ENCODE data around the gene WBP2. TPM values are rescaled to one million over a fixed set of nuclear protein-coding genes. Genes with fewer than 3 reads are reported as not detected.

Gene WBP2
- polyA plus RNA-seq, 1 donor from 2014 or later, result 21.7 TPM

DNA sequence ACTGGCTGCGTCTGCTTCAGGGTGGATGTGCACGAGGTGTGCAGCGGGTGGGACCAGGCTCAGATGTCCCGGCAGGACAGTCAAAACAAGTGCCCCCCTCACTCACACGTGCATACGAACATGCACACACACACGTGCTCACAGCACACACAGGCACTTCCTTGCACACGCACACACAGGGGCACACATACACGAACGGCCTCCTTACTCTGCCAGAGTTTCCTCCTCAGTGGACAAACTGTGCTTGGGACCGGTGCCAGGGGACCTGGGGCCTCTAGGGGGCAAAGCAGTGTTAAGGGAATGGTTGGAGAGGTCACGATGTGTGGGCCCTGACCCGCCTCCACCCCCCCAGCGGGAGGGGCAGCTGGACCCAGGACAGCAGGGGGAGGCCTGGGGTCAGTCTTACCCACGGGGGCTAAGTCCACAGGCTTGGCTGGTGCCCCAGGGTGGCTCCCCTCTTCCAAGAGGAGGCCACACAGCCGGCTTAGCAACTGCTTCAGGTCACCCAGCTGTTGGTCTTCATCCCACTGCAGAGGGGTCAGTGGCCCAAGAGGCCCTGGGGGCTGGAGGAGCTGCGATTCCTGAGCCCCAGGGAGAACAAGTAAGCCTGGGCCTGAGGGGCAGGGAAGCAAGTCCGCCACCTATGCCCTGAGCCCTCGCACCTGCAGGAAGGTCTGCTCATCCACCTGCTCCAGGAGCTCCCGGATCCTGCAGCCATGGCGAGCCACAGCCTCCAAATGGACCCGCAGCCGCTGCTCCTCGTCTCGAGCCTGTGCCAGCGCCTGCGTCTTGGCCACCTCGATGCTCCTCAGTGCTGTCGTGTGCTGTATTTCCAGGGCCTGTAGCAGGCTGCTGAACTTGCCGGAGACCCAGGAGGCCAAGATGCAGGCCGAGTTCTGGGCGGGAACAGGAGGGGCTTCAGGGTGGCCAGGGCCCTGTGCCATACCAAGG lies 36.7 kb upstream of the WBP2 start:
- no peak overlapping the region for H3K4me2 ChIP-seq (ENCODE audit: low read length)
- no peak overlapping the region for H2AFZ ChIP-seq (ENCODE audit: low read depth, low read length)
- no peak overlapping the region for H3K27ac ChIP-seq (ENCODE audit: low read length)
- no peaks in the 10 kb centered on the region for H3K36me3 ChIP-seq (ENCODE audit: insufficient read depth, low read length)
- TF ChIP-seq, protein P1, sequence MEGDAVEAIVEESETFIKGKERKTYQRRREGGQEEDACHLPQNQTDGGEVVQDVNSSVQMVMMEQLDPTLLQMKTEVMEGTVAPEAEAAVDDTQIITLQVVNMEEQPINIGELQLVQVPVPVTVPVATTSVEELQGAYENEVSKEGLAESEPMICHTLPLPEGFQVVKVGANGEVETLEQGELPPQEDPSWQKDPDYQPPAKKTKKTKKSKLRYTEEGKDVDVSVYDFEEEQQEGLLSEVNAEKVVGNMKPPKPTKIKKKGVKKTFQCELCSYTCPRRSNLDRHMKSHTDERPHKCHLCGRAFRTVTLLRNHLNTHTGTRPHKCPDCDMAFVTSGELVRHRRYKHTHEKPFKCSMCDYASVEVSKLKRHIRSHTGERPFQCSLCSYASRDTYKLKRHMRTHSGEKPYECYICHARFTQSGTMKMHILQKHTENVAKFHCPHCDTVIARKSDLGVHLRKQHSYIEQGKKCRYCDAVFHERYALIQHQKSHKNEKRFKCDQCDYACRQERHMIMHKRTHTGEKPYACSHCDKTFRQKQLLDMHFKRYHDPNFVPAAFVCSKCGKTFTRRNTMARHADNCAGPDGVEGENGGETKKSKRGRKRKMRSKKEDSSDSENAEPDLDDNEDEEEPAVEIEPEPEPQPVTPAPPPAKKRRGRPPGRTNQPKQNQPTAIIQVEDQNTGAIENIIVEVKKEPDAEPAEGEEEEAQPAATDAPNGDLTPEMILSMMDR (IDR thresholded peaks at IDR 0.05; ENCODE audit: poor library complexity, severe bottlenecking), result no peak
- TF ChIP-seq EP300 (conservative IDR thresholded peaks at IDR 0.05; ENCODE audit: poor library complexity, severe bottlenecking) (no peak), RAD21 (conservative IDR thresholded peaks at IDR 0.05) (no peak)
- TF ChIP-seq, protein P2, sequence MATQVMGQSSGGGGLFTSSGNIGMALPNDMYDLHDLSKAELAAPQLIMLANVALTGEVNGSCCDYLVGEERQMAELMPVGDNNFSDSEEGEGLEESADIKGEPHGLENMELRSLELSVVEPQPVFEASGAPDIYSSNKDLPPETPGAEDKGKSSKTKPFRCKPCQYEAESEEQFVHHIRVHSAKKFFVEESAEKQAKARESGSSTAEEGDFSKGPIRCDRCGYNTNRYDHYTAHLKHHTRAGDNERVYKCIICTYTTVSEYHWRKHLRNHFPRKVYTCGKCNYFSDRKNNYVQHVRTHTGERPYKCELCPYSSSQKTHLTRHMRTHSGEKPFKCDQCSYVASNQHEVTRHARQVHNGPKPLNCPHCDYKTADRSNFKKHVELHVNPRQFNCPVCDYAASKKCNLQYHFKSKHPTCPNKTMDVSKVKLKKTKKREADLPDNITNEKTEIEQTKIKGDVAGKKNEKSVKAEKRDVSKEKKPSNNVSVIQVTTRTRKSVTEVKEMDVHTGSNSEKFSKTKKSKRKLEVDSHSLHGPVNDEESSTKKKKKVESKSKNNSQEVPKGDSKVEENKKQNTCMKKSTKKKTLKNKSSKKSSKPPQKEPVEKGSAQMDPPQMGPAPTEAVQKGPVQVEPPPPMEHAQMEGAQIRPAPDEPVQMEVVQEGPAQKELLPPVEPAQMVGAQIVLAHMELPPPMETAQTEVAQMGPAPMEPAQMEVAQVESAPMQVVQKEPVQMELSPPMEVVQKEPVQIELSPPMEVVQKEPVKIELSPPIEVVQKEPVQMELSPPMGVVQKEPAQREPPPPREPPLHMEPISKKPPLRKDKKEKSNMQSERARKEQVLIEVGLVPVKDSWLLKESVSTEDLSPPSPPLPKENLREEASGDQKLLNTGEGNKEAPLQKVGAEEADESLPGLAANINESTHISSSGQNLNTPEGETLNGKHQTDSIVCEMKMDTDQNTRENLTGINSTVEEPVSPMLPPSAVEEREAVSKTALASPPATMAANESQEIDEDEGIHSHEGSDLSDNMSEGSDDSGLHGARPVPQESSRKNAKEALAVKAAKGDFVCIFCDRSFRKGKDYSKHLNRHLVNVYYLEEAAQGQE (IDR thresholded peaks at IDR 0.05; ENCODE audit: borderline replicate concordance), result no peak
- H3K9me2 ChIP-seq (ENCODE audit: insufficient read depth, low read length), result no peaks in the 10 kb centered on the region
- H3K27me3 ChIP-seq (ENCODE audit: insufficient read depth, low read depth, low read length), result no peaks in the 10 kb centered on the region
- no peak overlapping the region for H3K9ac ChIP-seq (ENCODE audit: low read length)
- H3K4me3 ChIP-seq (ENCODE audit: low read length), result no peak overlapping the region
- no peaks in the 10 kb centered on the region for H3K79me2 ChIP-seq (replicated peaks; ENCODE audit: insufficient read depth, low read length)
- H3F3A ChIP-seq (ENCODE audit: insufficient read depth, low read length, poor library complexity, severe bottlenecking), result no peaks in the 10 kb centered on the region
- no peaks in the 10 kb centered on the region for H3K9me3 ChIP-seq (ENCODE audit: low read length)
- H4K20me1 ChIP-seq (ENCODE audit: insufficient read depth), result no peaks in the 10 kb centered on the region

DNA sequence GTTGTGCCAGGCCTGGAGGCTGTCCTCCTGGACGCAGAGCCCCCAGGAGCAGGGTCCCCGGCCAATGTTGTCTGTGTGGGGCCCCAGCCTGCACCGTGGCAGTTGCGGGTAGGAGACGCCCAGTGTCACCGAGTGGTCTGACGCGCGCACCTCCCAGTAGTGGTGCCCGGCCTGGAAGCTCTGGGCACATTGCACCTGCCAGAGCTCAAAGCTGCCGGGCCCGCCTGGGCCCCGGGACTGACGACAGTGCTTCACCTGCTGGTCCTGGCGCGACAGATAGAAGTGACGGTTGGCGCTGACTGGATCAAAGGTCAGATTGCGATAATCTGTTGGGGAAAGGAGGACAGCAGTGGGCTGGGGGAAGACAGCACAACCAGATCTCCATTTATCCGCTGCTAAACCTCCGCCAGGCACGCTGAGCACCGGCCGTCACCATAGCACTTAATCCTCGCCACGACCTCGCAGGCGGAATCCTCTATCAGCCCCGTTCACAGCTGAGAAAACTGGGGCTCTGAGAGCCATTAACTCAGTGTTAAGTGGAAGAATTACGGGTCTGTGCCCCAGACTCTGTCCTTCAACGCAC lies 36.0 kb upstream of the WBP2 start:
- H3K9me3 ChIP-seq (ENCODE audit: low read length), result no peaks in the 10 kb centered on the region
- H2AFZ ChIP-seq (ENCODE audit: low read depth, low read length), result no peak overlapping the region
- no peak overlapping the region for H3K4me2 ChIP-seq (ENCODE audit: low read length)
- no peak overlapping the region for H3K27ac ChIP-seq (ENCODE audit: low read length)
- no peaks in the 10 kb centered on the region for H3K79me2 ChIP-seq (replicated peaks; ENCODE audit: insufficient read depth, low read length)
- no peaks in the 10 kb centered on the region for H3K36me3 ChIP-seq (ENCODE audit: insufficient read depth, low read length)
- no peak overlapping the region for H3K4me3 ChIP-seq (ENCODE audit: low read length)
- TF ChIP-seq RAD21 (conservative IDR thresholded peaks at IDR 0.05), result no peak
- no peak for TF ChIP-seq EZH2 (IDR thresholded peaks at IDR 0.05; ENCODE audit: borderline replicate concordance, insufficient read depth, low read length, poor library complexity, severe bottlenecking)
- TF ChIP-seq POLR2AphosphoS5 (IDR thresholded peaks at IDR 0.05), result no peak
- TF ChIP-seq, protein P2 (IDR thresholded peaks at IDR 0.05; ENCODE audit: borderline replicate concordance), result no peak
- TF ChIP-seq TAF1 (IDR thresholded peaks at IDR 0.05; ENCODE audit: low read depth), result no peak
- TF ChIP-seq, protein P1 (IDR thresholded peaks at IDR 0.05; ENCODE audit: poor library complexity, severe bottlenecking), result no peak
- TF ChIP-seq SMC3 (conservative IDR thresholded peaks at IDR 0.05; ENCODE audit: poor library complexity), result no peak
- no peak for TF ChIP-seq EP300 (conservative IDR thresholded peaks at IDR 0.05; ENCODE audit: poor library complexity, severe bottlenecking)
- TF ChIP-seq MXI1 (conservative IDR thresholded peaks at IDR 0.05; ENCODE audit: poor library complexity, severe bottlenecking), result no peak
- no peaks in the 10 kb centered on the region for H3F3A ChIP-seq (ENCODE audit: insufficient read depth, low read length, poor library complexity, severe bottlenecking)
- no peaks in the 10 kb centered on the region for H3K27me3 ChIP-seq (ENCODE audit: insufficient read depth, low read depth, low read length)
- no peaks in the 10 kb centered on the region for H3K9me2 ChIP-seq (ENCODE audit: insufficient read depth, low read length)
- no peak overlapping the region for H3K9ac ChIP-seq (ENCODE audit: low read length)
- no peaks in the 10 kb centered on the region for H4K20me1 ChIP-seq (ENCODE audit: insufficient read depth)
